Sigmoid colon (tissue), 7 donors: ENCODE measurements around the gene TENM3. TPM values are rescaled to one million over a fixed set of nuclear protein-coding genes. Genes with fewer than 3 reads are reported as not detected.

ENCODE experiments used
- DNase-seq: peaks from one replicate; pipeline ENCODE4 v3.0.0-alpha.2; 2019
- H3K27ac ChIP-seq, 4 donors: fragments of 200-600 bp; sonication (generic); one replicate each; pipeline ENCODE4 v1.5.1; 2016 to 2019; ENCODE audit warnings: mild to moderate bottlenecking in 1 of 4
- H3K27me3 ChIP-seq, 3 donors: fragments of 200-600 bp; sonication (generic); one replicate each; pipeline ENCODE4 v1.5.1; 2019; ENCODE audit warnings: mild to moderate bottlenecking in 1 of 3
- H3K36me3 ChIP-seq, 4 donors: fragments of 200-600 bp; sonication (generic); one replicate each; pipeline ENCODE4 v1.5.1; 2016 to 2019
- H3K4me1 ChIP-seq, 4 donors: fragments of 200-600 bp; sonication (generic); one replicate each; pipeline ENCODE4 v1.5.1; 2017 to 2019
- H3K4me3 ChIP-seq, 4 donors: fragments of 200-600 bp; sonication (generic); one replicate each; pipeline ENCODE4 v1.5.1; 2017 to 2019; ENCODE audit warnings: mild to moderate bottlenecking in 2 of 4, moderate library complexity in 1 of 4
- H3K9me3 ChIP-seq, 4 donors: fragments of 200-600 bp in 3 of 4; sonication (generic) in 3 of 4; one replicate each; pipeline versions ENCODE4 v1.5.1 to v1.6.1; 2013 to 2019
- EP300 ChIP-seq, 4 donors: sonication (generic); formaldehyde crosslinking; IDR thresholded peaks; one replicate each; pipeline ENCODE4 v1.6.1; 2017; ENCODE audit warnings: antibody characterized with exemption in 4 of 4
- POLR2A ChIP-seq, 2 donors: fragments of 450-650 bp; IDR thresholded peaks; one replicate each; pipeline ENCODE4 v1.6.1; 2016; ENCODE audit warnings: antibody characterized with exemption in 2 of 2, mild to moderate bottlenecking in 2 of 2, moderate library complexity in 2 of 2
- POLR2AphosphoS5 ChIP-seq, 4 donors: sonication (generic); formaldehyde crosslinking; IDR thresholded peaks; one replicate each; pipeline ENCODE4 v1.6.1; 2017; ENCODE audit warnings: antibody characterized with exemption in 4 of 4
- WGBS, 2 donors: extraction: QIAGEN DNeasy Blood & Tissue Kit; methylation state at CpG; one replicate each; pipeline ENCODE4 v1.1.7; 2013; 5-methylcytosine and 5-hydroxymethylcytosine counted together
- intact Hi-C: fragments of 100-400 bp; cut with DNase I; formaldehyde crosslinking; loops from one replicate; pipeline ENCODE4 v1.15.1; 2023
- polyA plus RNA-seq, 3 donors: library from polyadenylated mRNA; stranded (reverse); fragments of 200-250 nt; gene quantifications; one replicate each; pipeline ENCODE4 v1.2.3, GENCODE V29; 2013
- total RNA-seq, 4 donors: library from RNA; depleted of rRNA; stranded (reverse); fragments of >200 nt; gene quantifications; one replicate each; pipeline ENCODE4 v1.1.0, GENCODE V29; 2016
- TF ChIP-seq, protein P1 (sequence below), 4 experiments: fragments of 450-650 bp in 3 of 4; fragments of 200-600 bp in 1 of 4; IDR thresholded peaks; one replicate each; pipeline ENCODE4 v1.5.1; 2016 to 2019; ENCODE audit warnings: antibody characterized with exemption in 4 of 4, mild to moderate bottlenecking in 3 of 4, moderate library complexity in 2 of 4
- donor health status: healthy with polysubstance abuse.
- donor health status: Bipolar disorder and iron deficiency.
- donor health status: healthy.

TENM3 gene
- total and polyA plus RNA-seq, 7 donors, result 0.60 to 82.3 (median 37.8) TPM; not detected in 1

DNA sequence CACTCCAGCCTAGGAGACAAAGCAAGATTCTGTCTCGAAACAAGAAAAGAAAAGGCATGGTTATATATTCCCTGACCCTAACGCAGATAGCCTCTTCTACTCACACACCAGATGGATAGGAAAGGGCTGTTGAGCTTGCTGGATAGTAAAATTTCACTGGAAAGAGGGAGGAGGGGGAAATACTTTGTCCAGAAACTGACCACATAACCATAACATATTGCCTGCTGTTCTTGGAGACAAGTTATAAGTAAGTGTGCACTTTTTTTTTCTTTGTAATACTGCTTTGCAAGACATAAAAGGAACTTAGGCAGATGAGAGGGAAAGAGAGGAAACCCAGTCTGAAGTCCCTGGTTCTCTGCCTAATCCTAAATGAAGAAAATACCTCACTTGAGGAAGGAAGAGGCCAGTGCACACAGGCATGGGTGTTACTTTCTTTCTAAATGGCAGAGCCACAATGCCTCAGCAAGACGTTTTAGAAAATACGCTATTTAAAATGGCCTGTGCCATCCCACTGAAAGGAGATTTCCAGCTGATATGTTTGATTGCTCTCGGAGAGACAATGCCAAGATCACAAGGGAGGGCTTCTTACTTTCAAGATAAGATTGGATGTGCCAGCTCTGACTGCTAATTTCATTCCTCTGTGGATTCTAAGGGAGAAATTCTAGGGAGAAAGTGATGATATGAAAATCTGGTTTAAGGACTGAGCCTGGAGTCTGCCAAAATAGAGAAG, 533.3 kb downstream of the TENM3 start:
- Histone ChIP-seq H3K4me1 (no peaks in the 10 kb centered on the region), H3K4me3 (no peak overlapping the region), H3K36me3 (peaks cover 0 to 25% (median 10%) of the 10 kb centered on the region in 4 donors), H3K27ac (no peak overlapping the region), H3K27me3 (no peaks in the 10 kb centered on the region), H3K9me3 (no peaks in the 10 kb centered on the region)
- WGBS, 2 donors, result 59 to 75% methylated on average over 5 of the region's 5 CpGs
- intact Hi-C loops, result no loop called here
- TF ChIP-seq EP300 (IDR thresholded peaks at IDR 0.05) (no peak), POLR2A (IDR thresholded peaks at IDR 0.05) (no peak), POLR2AphosphoS5 (IDR thresholded peaks at IDR 0.05) (no peak)
- TF ChIP-seq, protein P1, sequence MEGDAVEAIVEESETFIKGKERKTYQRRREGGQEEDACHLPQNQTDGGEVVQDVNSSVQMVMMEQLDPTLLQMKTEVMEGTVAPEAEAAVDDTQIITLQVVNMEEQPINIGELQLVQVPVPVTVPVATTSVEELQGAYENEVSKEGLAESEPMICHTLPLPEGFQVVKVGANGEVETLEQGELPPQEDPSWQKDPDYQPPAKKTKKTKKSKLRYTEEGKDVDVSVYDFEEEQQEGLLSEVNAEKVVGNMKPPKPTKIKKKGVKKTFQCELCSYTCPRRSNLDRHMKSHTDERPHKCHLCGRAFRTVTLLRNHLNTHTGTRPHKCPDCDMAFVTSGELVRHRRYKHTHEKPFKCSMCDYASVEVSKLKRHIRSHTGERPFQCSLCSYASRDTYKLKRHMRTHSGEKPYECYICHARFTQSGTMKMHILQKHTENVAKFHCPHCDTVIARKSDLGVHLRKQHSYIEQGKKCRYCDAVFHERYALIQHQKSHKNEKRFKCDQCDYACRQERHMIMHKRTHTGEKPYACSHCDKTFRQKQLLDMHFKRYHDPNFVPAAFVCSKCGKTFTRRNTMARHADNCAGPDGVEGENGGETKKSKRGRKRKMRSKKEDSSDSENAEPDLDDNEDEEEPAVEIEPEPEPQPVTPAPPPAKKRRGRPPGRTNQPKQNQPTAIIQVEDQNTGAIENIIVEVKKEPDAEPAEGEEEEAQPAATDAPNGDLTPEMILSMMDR (IDR thresholded peaks at IDR 0.05), result no peak
- no peak for DNase-seq

DNA sequence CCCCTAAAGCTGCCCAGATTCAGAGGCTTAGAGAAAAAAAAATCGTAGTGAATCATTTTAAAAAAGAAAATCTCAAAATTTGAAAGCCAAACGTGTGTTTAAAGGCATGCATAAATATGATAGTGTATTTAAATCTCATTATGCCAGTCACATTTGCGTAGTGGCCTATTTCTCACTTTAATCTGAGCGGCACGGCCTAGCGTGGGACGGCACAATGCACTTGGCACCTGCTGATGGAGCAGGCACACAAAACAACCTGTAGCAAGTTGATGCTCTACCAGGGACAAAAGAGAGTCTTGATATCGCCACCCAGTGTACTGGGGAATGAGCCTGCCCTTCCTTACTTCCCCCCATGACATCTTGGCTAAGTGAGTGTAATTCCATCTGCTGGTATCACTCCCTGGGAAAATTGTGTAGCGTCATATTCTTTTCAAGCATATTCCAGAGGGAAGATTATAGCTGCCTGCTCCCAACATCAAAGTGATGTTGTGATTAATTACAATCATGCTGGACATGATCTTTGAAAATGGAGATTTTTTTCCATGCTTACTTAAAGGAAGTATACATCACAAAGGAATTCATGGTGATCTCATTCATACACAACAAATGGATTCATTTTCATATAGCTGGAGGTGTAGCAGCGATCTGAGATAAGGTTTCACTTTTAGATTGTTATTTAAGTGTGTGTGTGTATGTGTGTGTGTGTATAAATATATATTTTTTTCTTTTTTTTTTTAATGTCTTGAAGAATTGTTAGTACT, 535.2 kb downstream of the TENM3 start:
- no peaks in the 10 kb centered on the region for H3K9me3 ChIP-seq
- H3K4me3 ChIP-seq, result no peak overlapping the region
- H3K4me1 ChIP-seq, result no peaks in the 10 kb centered on the region
- DNase-seq, result no peak
- TF ChIP-seq EP300 (IDR thresholded peaks at IDR 0.05), result no peak
- TF ChIP-seq, protein P1 (IDR thresholded peaks at IDR 0.05), result no peak
- TF ChIP-seq POLR2AphosphoS5 (IDR thresholded peaks at IDR 0.05), result no peak
- TF ChIP-seq POLR2A (IDR thresholded peaks at IDR 0.05), result no peak
- peaks cover 0 to 21% (median 9%) of the 10 kb centered on the region in 4 donors for H3K36me3 ChIP-seq
- 83 to 84% methylated on average over 10 of the region's 10 CpGs for WGBS, 2 donors
- no peak overlapping the region for H3K27ac ChIP-seq
- intact Hi-C loops, result no loop called here
- no peaks in the 10 kb centered on the region for H3K27me3 ChIP-seq

DNA sequence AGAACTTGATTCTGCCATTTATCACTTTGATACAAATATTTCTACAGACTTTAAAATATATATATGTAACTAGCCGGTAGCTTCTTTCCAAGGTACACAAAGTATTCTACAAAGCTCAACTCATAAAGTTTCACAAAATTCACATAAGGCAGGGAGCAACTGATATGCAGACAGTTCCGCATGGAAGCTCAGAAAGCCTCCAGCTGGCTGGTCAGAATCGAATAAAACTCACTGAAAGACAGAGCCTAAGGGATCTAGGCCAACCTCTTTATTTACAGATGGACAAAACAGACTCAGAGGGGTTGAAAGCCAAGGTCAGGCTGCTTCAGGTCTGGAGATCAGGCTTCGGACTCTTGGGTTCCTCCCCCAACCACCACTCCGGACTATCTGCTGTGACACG, 543.8 kb downstream of the TENM3 start:
- no peak for DNase-seq
- intact Hi-C loops, result no loop called here
- Histone ChIP-seq H3K4me1 (peaks cover 0 to 8% (median 0%) of the 10 kb centered on the region in 4 donors), H3K9me3 (no peaks in the 10 kb centered on the region), H3K27ac (no peak overlapping the region), H3K4me3 (no peak overlapping the region), H3K36me3 (peaks cover 0 to 23% (median 3%) of the 10 kb centered on the region in 4 donors), H3K27me3 (no peaks in the 10 kb centered on the region)
- 81 to 89% methylated on average over 6 of the region's 6 CpGs for WGBS, 2 donors
- TF ChIP-seq EP300 (IDR thresholded peaks at IDR 0.05) (no peak), POLR2AphosphoS5 (IDR thresholded peaks at IDR 0.05) (no peak), POLR2A (IDR thresholded peaks at IDR 0.05) (no peak)
- TF ChIP-seq, protein P1 (IDR thresholded peaks at IDR 0.05), result no peak

DNA sequence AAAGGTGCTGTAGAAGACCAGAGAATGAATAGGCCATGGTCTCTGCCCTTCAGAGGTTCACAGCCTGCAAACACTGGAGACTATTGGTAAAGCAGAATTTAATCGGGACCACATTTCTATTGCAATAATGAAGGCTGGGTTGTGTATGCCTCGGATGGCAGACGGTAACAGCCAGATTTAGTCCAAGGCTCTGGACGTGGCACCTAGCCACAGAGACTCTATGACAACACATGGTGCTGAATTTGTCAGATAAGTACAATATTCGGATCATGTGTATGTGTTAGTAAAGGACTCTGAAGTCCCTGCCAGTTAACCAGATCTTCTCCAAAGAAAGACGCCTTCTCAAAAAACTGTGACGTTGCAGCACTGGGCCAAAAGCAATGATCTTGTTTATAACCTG, 545.0 kb downstream of the TENM3 start:
- TF ChIP-seq POLR2A (IDR thresholded peaks at IDR 0.05), result no peak
- TF ChIP-seq EP300 (IDR thresholded peaks at IDR 0.05), result no peak
- TF ChIP-seq, protein P1 (IDR thresholded peaks at IDR 0.05), result no peak
- no peak for TF ChIP-seq POLR2AphosphoS5 (IDR thresholded peaks at IDR 0.05)
- Histone ChIP-seq H3K4me1 (peaks cover 0 to 8% (median 0%) of the 10 kb centered on the region in 4 donors), H3K36me3 (peaks cover 0 to 35% (median 3%) of the 10 kb centered on the region in 4 donors), H3K27ac (no peak overlapping the region), H3K4me3 (no peak overlapping the region), H3K9me3 (no peaks in the 10 kb centered on the region), H3K27me3 (no peaks in the 10 kb centered on the region)
- intact Hi-C loops, result no loop called here
- 75 to 86% methylated on average over 7 of the region's 7 CpGs for WGBS, 2 donors
- no peak for DNase-seq
